Pancreas (tissue), 10 donors: Measurements from ENCODE around the gene RNFT2. TPM values are rescaled to one million over a fixed set of nuclear protein-coding genes. Genes with fewer than 3 reads are reported as not detected.

Experiments
- ATAC-seq, 4 donors: fragments of 200-7000 bp; cut with Tn5 transposase; one replicate each; pipeline versions ENCODE4 v1.8.0 to v1.9.1; 2020; ENCODE audit warnings: mild to moderate bottlenecking in 4 of 4, moderate library complexity in 4 of 4
- DNase-seq, 6 donors: peaks; one replicate each; pipeline ENCODE4 v3.0.0-alpha.2; 2020
- FAIRE-seq: peaks from 2 replicates; lab custom pipeline; 2012; peaks lifted over from hg19 to GRCh38; lab: Jason Lieb, UNC
- H3K27ac ChIP-seq, 4 donors: fragments of 200-600 bp; sonication (generic); 1 replicate in 3 of 4; 2 replicates in 1 of 4; pipeline versions ENCODE4 v1.5.0 to v1.8.0; 2020
- H3K27me3 ChIP-seq, 4 donors: fragments of 200-600 bp; one replicate each; pipeline ENCODE4 v1.8.0; 2021
- H3K36me3 ChIP-seq, 3 donors: fragments of 200-600 bp; sonication (generic) in 1 of 3; one replicate each; pipeline versions ENCODE4 v1.5.0 to v1.8.0; 2020 to 2021
- H3K4me1 ChIP-seq, 3 donors: fragments of 200-600 bp; one replicate each; pipeline ENCODE4 v1.8.0; 2021
- H3K4me3 ChIP-seq, 4 donors: fragments of 200-600 bp; sonication (generic) in 2 of 4; one replicate each; pipeline versions ENCODE4 v1.5.0 to v1.8.0; 2020 to 2021
- H3K9me3 ChIP-seq, 4 donors: fragments of 200-600 bp; one replicate each; pipeline ENCODE4 v1.8.0; 2021
- CTCF ChIP-seq, 4 donors: fragments of 200-600 bp; sonication (generic) in 3 of 4; IDR thresholded peaks; one replicate each; pipeline versions ENCODE4 v1.5.0 to v1.8.0; 2021; ENCODE audit warnings: antibody characterized with exemption in 4 of 4
- WGBS, 2 donors: extraction: QIAGEN DNeasy Blood & Tissue Kit; methylation state at CpG; one replicate each; pipeline ENCODE4 v1.1.7; 2013; 5-methylcytosine and 5-hydroxymethylcytosine counted together
- intact Hi-C, 3 donors: fragments of 100-400 bp; cut with DNase I; formaldehyde crosslinking; loops; one replicate each; pipeline versions ENCODE4 v1.11.1 to v1.14.2; 2022
- polyA plus RNA-seq, 2 donors: library from polyadenylated mRNA; stranded (reverse); fragments of 200-250 nt; gene quantifications; one replicate each; pipeline ENCODE4 v1.2.3, GENCODE V29; 2013
- total RNA-seq, 6 donors: library from RNA; stranded (reverse); fragmentation: NEBNext Ultra II Directional in 4 of 6; extraction: Animal tissue kit (Norgen Biotek cat#: 25700) in 4 of 6; gene quantifications; one replicate each; pipeline versions ENCODE4 v1.2.1 to v1.2.4, GENCODE V29; 2021 to 2023
- donor health status: healthy with polysubstance abuse.
- donor health status: DM: no; HTN: no; CAD: no; lungs with moderate emphysema.
- donor health status: DM: no; HTN: no; CAD: no.
- donor health status: control.
- donor health status: control.
- donor health status: Bipolar disorder and iron deficiency.
- donor health status: DM: yes; HTN: yes; CAD: no.
- donor health status: DM: no; HTN: no; CAD: no.
- donor health status: DM: no; HTN: no; CAD: no.
- donor health status: DM: yes; HTN: yes; CAD: no.

Gene RNFT2
- total and polyA plus RNA-seq, 8 donors: 0.51 to 2.6 (median 1.5) TPM

- ATAC-seq: no peak
Observed at GRCh38 chr12:116691636-116692035, 46.5 kb upstream of the RNFT2 start.

GRCh38 chr12:116692605-116693004 is 45.5 kb upstream of the RNFT2 start:
- Histone ChIP-seq H3K36me3 (no peaks in the 10 kb centered on the region), H3K27ac (no peak overlapping the region), H3K4me3 (no peak overlapping the region), H3K4me1 (peaks cover 4 to 20% (median 14%) of the 10 kb centered on the region in 3 donors), H3K27me3 (no peaks in the 10 kb centered on the region), H3K9me3 (no peaks in the 10 kb centered on the region)
- WGBS, 2 donors: 62 to 72% methylated on average over 3 of the region's 3 CpGs
- ATAC-seq (no peak), FAIRE-seq (no peak), DNase-seq (no peak)
- intact Hi-C loops: no loop called here
- no peak for TF ChIP-seq CTCF (IDR thresholded peaks at IDR 0.05)

More at GRCh38 chr12:116691636-116692035, 46.5 kb upstream of the RNFT2 start:
- H3K9me3 ChIP-seq: no peaks in the 10 kb centered on the region
- no peaks in the 10 kb centered on the region for H3K36me3 ChIP-seq
- WGBS, 2 donors: 85 to 86% methylated on average over 4 of the region's 4 CpGs
- no peak for TF ChIP-seq CTCF (IDR thresholded peaks at IDR 0.05)
- no peaks in the 10 kb centered on the region for H3K27me3 ChIP-seq
- DNase-seq (no peak), FAIRE-seq (no peak)
- H3K4me1 ChIP-seq: peaks cover 0 to 13% (median 10%) of the 10 kb centered on the region in 3 donors
- H3K4me3 ChIP-seq: no peak overlapping the region
- intact Hi-C loops: no loop called here
- no peak overlapping the region for H3K27ac ChIP-seq

- Histone ChIP-seq H3K27me3 (no peaks in the 10 kb centered on the region), H3K9me3 (no peaks in the 10 kb centered on the region), H3K36me3 (no peaks in the 10 kb centered on the region), H3K27ac (no peak overlapping the region), H3K4me3 (peak overlapping the region in 2 of 4 donors; percentile 8 to 32), H3K4me1 (peaks cover 9 to 28% (median 22%) of the 10 kb centered on the region in 3 donors)
- peak in 3 of 4 donors; percentile 26 to 39 (median 33) for ATAC-seq
- DNase-seq: peak in 1 of 6 donors; percentile 31
- intact Hi-C loops: no loop called here
- TF ChIP-seq CTCF (IDR thresholded peaks at IDR 0.05): no peak
- 20 to 22% methylated on average over 34 of the region's 34 CpGs for WGBS, 2 donors
- no peak for FAIRE-seq
Observed at GRCh38 chr12:116693286-116694227, 44.6 kb upstream of the RNFT2 start.

GRCh38 chr12:116694653-116695463 is 43.3 kb upstream of the RNFT2 start:
- Histone ChIP-seq H3K36me3 (no peaks in the 10 kb centered on the region), H3K27ac (no peak overlapping the region), H3K4me3 (no peak overlapping the region), H3K4me1 (peaks cover 13 to 36% (median 32%) of the 10 kb centered on the region in 3 donors), H3K27me3 (no peaks in the 10 kb centered on the region), H3K9me3 (no peaks in the 10 kb centered on the region)
- ATAC-seq (no peak), DNase-seq (no peak), FAIRE-seq (no peak)
- WGBS, 2 donors: 84 to 89% methylated on average over 22 of the region's 22 CpGs
- no peak for TF ChIP-seq CTCF (IDR thresholded peaks at IDR 0.05)
- intact Hi-C loops: no loop called here
